Measurements from ENCODE around the gene STX18. TPM values are rescaled to one million over a fixed set of nuclear protein-coding genes. Genes with fewer than 3 reads are reported as not detected.

STX18 gene
- total and polyA plus RNA-seq, 2 of the 13 experiments (the other 11 are each of a cell fraction or from before 2014, with no cell fraction given): 23.9 to 37.1 TPM

- TF ChIP-seq FOXA1 (IDR thresholded peaks at IDR 0.05) (no peak), FOXA1 (CRISPR knock-in tag; IDR thresholded peaks at IDR 0.05) (no peak), ZBTB20 (CRISPR knock-in tag; IDR thresholded peaks at IDR 0.05; ENCODE audit: borderline replicate concordance, low read depth) (no peak), YEATS2 (CRISPR knock-in tag; IDR thresholded peaks at IDR 0.05; ENCODE audit: borderline replicate concordance) (no peak), ATF6 (CRISPR knock-in tag; conservative IDR thresholded peaks at IDR 0.05) (no peak), ZNF207 (IDR thresholded peaks at IDR 0.05; ENCODE audit: borderline replicate concordance) (no peak)
Observed at GRCh38 chr4:4409416-4410115, 132.3 kb downstream of the STX18 start (continued).

- TF ChIP-seq FOXK2 (IDR thresholded peaks at IDR 0.05) (no peak), ZMAT3 (CRISPR knock-in tag; conservative IDR thresholded peaks at IDR 0.05) (no peak), KLF12 (CRISPR knock-in tag; IDR thresholded peaks at IDR 0.05; ENCODE audit: borderline replicate concordance) (no peak), HOXA9 (CRISPR knock-in tag; IDR thresholded peaks at IDR 0.05; ENCODE audit: borderline replicate concordance) (no peak)
- Histone ChIP-seq H3K9me3 (ENCODE audit: low read length) (no peaks in the 10 kb centered on the region), H3K79me2 (ENCODE audit: insufficient read depth, low read length) (no peaks in the 10 kb centered on the region), H3K36me3 (replicated peaks in 1 of 2; ENCODE audit: control insufficient read depth in 1 of 2, insufficient read depth in 2 of 2, low read length in 2 of 2) (no peaks in the 10 kb centered on the region), H4K20me1 (ENCODE audit: insufficient read depth, low read length) (no peaks in the 10 kb centered on the region), H3K4me2 (ENCODE audit: low read depth, low read length) (no peak overlapping the region), H3K9ac (ENCODE audit: insufficient read depth, low read depth, low read length) (no peak overlapping the region), H3K4me1 (ENCODE audit: insufficient read depth, low read length) (no peaks in the 10 kb centered on the region), H3K27ac (ENCODE audit: extremely low read length, insufficient read depth, low read length) (no peak overlapping the region), H2AFZ (ENCODE audit: low read length) (no peak overlapping the region), H3K27me3 (ENCODE audit: control insufficient read depth in 1 of 2, insufficient read depth in 2 of 2, low read length in 2 of 2) (peaks cover 7 to 48% of the 10 kb centered on the region in 2 experiments; a peak in 3 of 5 replicates), H3K4me3 (replicated peaks in 1 of 3; ENCODE audit: insufficient read depth in 1 of 3, low read depth in 2 of 3, low read length in 3 of 3) (no peak overlapping the region)
- WGBS (ENCODE audit: low lambda C conversion rate): 47% methylated on average over 7 of the region's 23 CpGs
- in situ Hi-C loops (cut with HindIII; ENCODE audit: extremely low pct_ligation_motif_present, low pct_unique_long_range_greater_than_20kb): no loop called here
- ChIA-PET POLR2A (no interaction called here), CTCF (ENCODE audit: low intra/inter-chr PET ratio, low total read pairs) (no interaction called here)
- FAIRE-seq: no peak
- no peak for DNase-seq (ENCODE audit: low spot score)
- no peak for ATAC-seq
- no TSS peak for BruUV-seq (replicated peaks)
- intact Hi-C loops (cut with micrococcal nuclease; ENCODE audit: unreplicated experiment): no loop called here
Observed at GRCh38 chr4:4408576-4409335, 133.1 kb downstream of the STX18 start.

All from HepG2 (cell line).